SIG-M5 (cell line): Measurements from ENCODE around the gene REEP1.

Source experiments
- DNase-seq: peaks from one replicate; lab custom pipeline; 2025; lab: John Stamatoyannopoulos, UW

Gene REEP1

GRCh38 chr2:86337244-86337835 is at the start of gene REEP1:
Gene REEP1, minus strand, starts transcription at chr2:86337626. Its CDS starts 116 bp downstream, at chr2:86337510.
- DNase-seq: no peak

- DNase-seq: no peak
Observed at GRCh38 chr2:86383844-86384243, 46.4 kb upstream of the REEP1 start.

- no peak for DNase-seq
Observed at GRCh38 chr2:86382698-86383097, 45.3 kb upstream of the REEP1 start.

- no peak for DNase-seq
Observed at GRCh38 chr2:86382108-86382507, 44.7 kb upstream of the REEP1 start.

GRCh38 chr2:86378469-86378868 is 41.0 kb upstream of the REEP1 start:
- DNase-seq: no peak

GRCh38 chr2:86375623-86376022 is 38.2 kb upstream of the REEP1 start:
- no peak for DNase-seq

GRCh38 chr2:86372641-86373502 is 35.4 kb upstream of the REEP1 start:
- no peak for DNase-seq

- DNase-seq: no peak
Observed at GRCh38 chr2:86372133-86372532, 34.7 kb upstream of the REEP1 start.

GRCh38 chr2:86371527-86371926 is 34.1 kb upstream of the REEP1 start:
- no peak for DNase-seq

- no peak for DNase-seq
Observed at GRCh38 chr2:86370579-86370978, 33.2 kb upstream of the REEP1 start.

GRCh38 chr2:86368161-86368824 is 30.9 kb upstream of the REEP1 start:
- DNase-seq: no peak

- no peak for DNase-seq
Observed at GRCh38 chr2:86367499-86367777, 30.0 kb upstream of the REEP1 start.

GRCh38 chr2:86366651-86367498 is 29.4 kb upstream of the REEP1 start:
- no peak for DNase-seq

GRCh38 chr2:86364894-86365293 is 27.5 kb upstream of the REEP1 start:
- no peak for DNase-seq

GRCh38 chr2:86360776-86361175 is 23.4 kb upstream of the REEP1 start:
- DNase-seq: no peak

- peak; percentile 29 for DNase-seq
Observed at GRCh38 chr2:86358957-86359356, 21.5 kb upstream of the REEP1 start.

GRCh38 chr2:86357392-86357963 is 20.1 kb upstream of the REEP1 start:
- no peak for DNase-seq

- DNase-seq: no peak
Observed at GRCh38 chr2:86352727-86353221, 15.3 kb upstream of the REEP1 start.

GRCh38 chr2:86352137-86352726 is 14.8 kb upstream of the REEP1 start:
- DNase-seq: no peak

- DNase-seq: no peak
Observed at GRCh38 chr2:86350751-86351150, 13.3 kb upstream of the REEP1 start.

- no peak for DNase-seq
Observed at GRCh38 chr2:86347401-86347800, 10.0 kb upstream of the REEP1 start.
